Body of pancreas (tissue), 4 donors: ENCODE results near the gene FMNL2.

Source experiments
- CTCF ChIP-seq, 7 experiments: fragments of 450-650 bp in 4 of 7; fragments of 200-600 bp in 3 of 7; sonication (generic) in 3 of 7; IDR thresholded peaks; one replicate each; pipeline ENCODE4 v1.5.1; 2016 to 2019; ENCODE audit warnings: antibody characterized with exemption in 7 of 7
- POLR2A ChIP-seq, 3 donors: fragments of 450-650 bp; IDR thresholded peaks; one replicate each; pipeline ENCODE4 v1.6.1; 2016; ENCODE audit warnings: antibody characterized with exemption in 3 of 3, mild to moderate bottlenecking in 2 of 3

- TF ChIP-seq CTCF (IDR thresholded peaks at IDR 0.05), result no peak
- TF ChIP-seq POLR2A (IDR thresholded peaks at IDR 0.05), result no peak
These were observed 14.4 kb downstream of the FMNL2 start for GRCh38 chr2:152349416-152349815.
